Mammary microvascular endothelial cell (primary cell): ENCODE measurements around the gene VIL1. TPM values are rescaled to one million over a fixed set of nuclear protein-coding genes. Genes with fewer than 3 reads are reported as not detected.

ENCODE experiments used
- total RNA-seq: library from RNA; depleted of rRNA; stranded (reverse); fragments of >200 nt; gene quantifications from 2 replicates; pipeline ENCODE4 v1.2.3, GENCODE V29; 2015

VIL1 gene
- not detected in 2 replicates for total RNA-seq

DNA sequence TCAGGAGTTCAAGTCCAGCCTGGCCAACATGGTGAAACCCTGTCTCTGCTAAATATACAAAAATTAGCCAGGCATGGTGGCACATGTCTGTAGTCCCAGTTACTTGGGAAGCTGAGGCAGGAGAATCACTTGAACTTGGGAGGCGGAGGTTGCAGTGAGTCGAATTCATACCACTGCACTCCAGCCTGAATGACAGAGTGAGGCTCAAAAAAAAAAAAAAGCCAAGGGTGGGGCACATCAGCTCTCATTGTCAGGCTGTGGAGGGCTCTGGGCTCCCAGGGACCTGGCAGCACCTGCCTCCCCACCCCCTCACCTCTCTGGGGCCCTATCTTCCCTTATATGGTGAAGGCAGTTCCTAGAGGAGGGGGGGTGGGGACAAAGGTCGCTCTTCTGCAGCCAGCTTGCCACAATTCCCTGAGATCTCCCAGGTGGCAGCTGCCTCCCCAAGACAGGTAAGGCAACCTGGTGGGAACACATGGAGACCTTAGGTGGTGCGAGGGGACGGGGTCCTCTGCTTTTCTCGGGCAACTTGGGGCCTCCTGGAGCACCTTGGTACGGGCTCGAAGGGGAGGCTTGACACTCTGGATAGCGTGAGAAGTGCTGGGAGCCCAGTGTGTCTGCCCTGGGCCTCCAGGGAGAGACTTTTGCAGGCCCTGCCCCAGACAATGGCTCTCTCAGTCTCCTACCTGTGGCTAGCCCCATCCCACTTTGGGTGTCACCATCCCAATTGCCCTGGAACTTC is at the start of gene VIL1:
Gene VIL1 (plus strand): TSS at position 407 of the 742 bp plus-strand sequence. CDS start 4,656 bp downstream, outside the sequence.

DNA sequence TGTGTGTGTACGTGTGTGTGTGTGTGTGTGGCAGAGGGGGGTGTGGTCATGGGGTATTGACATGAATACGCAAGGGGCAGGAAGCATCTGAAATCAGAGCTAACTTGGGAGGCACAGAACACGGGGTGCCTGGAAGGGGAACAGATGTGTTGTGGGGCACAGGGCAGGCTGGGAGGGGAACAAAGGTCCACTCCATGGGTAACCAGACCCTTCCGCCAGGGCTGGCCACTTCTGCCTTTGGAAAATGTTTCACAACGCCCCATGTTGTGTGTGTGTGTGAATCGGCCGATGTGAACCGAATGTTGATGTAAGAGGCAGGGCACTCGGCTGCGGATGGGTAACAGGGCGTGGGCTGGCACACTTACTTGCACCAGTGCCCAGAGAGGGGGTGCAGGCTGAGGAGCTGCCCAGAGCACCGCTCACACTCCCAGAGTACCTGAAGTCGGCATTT is 37.0 kb upstream of the VIL1 start, which contains the start of gene SLC11A1:
Gene SLC11A1 (plus strand): TSS at position 358 of the 451 bp plus-strand sequence. CDS start 96 bp downstream, outside the sequence.

DNA sequence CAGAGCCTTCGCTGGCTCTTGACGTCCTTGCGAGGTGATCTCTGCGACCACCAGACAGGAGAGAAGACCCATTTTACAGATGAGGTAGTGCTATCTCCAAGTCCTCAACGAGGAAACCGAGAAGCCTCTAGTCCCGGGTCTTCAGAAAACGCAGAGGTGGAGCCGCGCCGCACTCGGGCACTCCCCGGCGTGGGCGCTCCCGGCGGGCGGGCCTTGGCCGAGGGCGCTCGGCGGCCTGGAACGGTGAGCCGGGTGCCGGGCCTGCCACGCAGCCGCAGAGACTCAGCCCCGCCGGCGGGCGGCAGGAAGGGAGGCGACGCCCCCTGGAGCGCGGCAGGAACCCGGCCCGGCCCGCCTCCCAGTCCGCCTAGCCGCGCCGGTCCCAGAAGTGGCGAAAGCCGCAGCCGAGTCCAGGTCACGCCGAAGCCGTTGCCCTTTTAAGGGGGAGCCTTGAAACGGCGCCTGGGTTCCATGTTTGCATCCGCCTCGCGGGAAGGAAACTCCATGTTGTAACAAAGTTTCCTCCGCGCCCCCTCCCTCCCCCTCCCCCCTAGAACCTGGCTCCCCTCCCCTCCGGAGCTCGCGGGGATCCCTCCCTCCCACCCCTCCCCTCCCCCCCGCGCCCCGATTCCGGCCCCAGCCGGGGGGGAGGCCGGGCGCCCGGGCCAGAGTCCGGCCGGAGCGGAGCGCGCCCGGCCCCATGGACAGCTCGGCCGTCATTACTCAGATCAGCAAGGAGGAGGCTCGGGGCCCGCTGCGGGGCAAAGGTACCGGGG is 19.3 kb upstream of the VIL1 start, which contains the start of gene CTDSP1:
Gene CTDSP1 (plus strand): TSS at position 478 of the 776 bp plus-strand sequence. CDS start 223 bp downstream, at position 701.

Other genes starting within 250 kb of the VIL1 start
- gene ARPC2, start 201.9 kb upstream of the VIL1 start, total RNA-seq, result 599 and 620 TPM in 2 replicates
- gene GPBAR1, start 158.1 kb upstream of the VIL1 start, total RNA-seq, result not detected in 2 replicates
- gene AAMP, start 149.0 kb upstream of the VIL1 start, total RNA-seq, result 122 and 127 TPM in 2 replicates
- gene PNKD, start 148.6 kb upstream of the VIL1 start, total RNA-seq, result 40.0 and 53.2 TPM in 2 replicates
- 128 and 133 TPM in 2 replicates for gene TMBIM1, start 126.6 kb upstream of the VIL1 start, total RNA-seq
- gene CATIP, start 62.3 kb upstream of the VIL1 start, total RNA-seq, result not detected in 2 replicates
- gene SLC11A1, start 36.9 kb upstream of the VIL1 start, total RNA-seq, result under 0.01 and 0.05 TPM in 2 replicates
- gene CTDSP1, start 19.3 kb upstream of the VIL1 start, total RNA-seq, result 58.6 and 66.5 TPM in 2 replicates
- 5.8 and 6.5 TPM in 2 replicates for gene USP37, start 149.2 kb downstream of the VIL1 start, total RNA-seq
- 70.3 and 86.3 TPM in 2 replicates for gene CNOT9, start 149.7 kb downstream of the VIL1 start, total RNA-seq
- 0.60 and 1.2 TPM in 2 replicates for gene PLCD4, start 188.8 kb downstream of the VIL1 start, total RNA-seq
- gene ZNF142, start 240.5 kb downstream of the VIL1 start, total RNA-seq, result 15.1 and 15.2 TPM in 2 replicates
- 36.9 and 42.3 TPM in 2 replicates for gene BCS1L, start 240.6 kb downstream of the VIL1 start, total RNA-seq